Measurements from ENCODE around the gene INS.

The INS gene

DNA sequence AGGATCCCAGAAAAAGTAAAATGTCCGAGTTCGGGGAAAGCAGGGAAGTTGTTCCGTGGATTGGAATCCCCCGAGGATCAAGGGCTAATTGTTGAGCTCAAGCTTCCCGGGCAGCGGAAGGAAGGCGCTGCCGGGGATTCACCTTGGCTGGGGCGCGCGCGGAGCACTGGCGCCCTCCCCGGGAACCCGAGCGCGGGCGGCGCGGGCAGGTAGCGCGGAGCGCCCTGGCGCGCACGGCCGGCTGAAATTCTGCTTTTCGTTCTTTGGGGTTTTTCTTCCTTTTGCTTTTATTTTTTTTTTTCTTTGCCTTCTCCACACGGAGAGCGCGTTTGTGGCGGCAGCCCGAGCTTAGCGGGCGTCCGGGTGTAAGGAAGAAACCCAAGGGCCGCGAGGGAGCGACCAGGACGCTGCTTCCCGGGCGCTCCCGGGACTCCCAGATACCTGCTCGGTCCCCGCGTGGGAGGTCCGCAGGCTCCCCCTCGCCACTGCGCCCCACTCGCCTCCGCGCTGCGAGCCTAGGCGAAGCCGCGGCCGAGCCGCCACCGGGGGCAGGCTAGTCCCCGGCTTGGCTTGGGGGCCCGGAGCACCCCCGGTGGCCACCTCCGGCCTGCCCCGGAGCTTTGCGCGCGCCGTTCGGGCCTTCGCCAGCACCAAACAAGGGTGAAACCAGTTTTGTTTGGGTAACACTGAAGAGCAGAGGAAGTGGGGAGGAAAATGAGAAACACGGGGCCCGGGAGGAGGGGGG is 17.0 kb downstream of the INS start:
- DNase-seq = no peak

DNA sequence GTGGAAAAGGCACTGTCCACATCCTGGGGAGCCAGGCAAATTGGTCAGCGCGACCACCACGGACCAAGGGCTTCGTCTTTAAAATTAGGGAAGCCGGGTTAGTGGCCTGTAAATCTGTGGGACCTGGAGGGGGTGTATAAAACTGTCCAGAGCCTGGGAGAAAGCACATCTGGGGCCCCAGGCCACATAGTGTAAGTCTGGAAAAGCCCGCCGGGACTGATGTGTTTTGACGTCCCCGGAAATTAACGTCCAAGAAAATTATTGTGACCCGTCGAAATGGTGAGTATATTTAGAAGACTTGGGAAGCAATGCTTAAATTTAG is 17.6 kb downstream of the INS start:
- DNase-seq = no peak

DNA sequence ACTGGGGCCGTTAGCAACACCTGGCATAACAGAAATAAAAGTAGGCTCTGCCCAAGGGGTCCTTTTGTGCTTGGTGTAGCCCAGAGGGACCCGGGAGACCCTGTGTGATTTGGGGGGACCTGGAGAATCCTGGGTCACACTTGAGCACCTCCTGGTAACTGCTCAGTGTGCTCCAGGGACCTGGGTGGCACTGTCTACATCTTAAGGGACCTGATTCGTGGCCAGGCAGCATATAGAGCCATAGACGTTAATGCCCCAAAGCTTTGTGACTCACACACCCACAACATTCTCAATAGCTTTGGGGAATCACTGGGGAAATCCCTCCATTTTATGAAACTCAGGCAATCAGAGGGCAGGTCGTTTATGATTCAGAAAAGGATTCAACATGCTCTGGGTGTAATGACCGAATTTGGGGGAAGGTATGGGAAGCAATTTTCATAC is 18.2 kb downstream of the INS start:
- no peak for DNase-seq

DNA sequence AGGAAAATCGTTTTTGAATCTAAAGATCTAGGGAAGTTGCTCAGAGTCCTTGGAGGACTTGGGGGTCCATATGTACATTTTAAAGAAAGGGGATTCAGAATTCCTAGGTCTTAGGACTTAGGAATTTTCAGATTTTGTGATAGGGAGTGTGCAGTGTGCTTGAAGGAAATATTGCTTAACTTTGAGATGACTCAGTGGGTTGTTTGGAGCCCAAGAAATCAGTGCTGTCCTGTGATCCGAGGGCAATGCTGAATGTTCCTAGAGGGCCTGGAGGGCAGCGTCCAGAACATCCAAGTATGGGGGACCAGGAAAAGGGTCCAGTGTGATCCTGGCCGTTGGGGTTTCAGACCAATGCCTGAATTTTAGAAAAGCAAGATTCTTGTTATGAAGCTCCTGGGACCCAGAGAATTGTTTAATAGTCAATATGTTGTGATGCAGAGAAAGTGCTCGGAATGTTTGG is 18.7 kb downstream of the INS start:
- DNase-seq = no peak

DNA sequence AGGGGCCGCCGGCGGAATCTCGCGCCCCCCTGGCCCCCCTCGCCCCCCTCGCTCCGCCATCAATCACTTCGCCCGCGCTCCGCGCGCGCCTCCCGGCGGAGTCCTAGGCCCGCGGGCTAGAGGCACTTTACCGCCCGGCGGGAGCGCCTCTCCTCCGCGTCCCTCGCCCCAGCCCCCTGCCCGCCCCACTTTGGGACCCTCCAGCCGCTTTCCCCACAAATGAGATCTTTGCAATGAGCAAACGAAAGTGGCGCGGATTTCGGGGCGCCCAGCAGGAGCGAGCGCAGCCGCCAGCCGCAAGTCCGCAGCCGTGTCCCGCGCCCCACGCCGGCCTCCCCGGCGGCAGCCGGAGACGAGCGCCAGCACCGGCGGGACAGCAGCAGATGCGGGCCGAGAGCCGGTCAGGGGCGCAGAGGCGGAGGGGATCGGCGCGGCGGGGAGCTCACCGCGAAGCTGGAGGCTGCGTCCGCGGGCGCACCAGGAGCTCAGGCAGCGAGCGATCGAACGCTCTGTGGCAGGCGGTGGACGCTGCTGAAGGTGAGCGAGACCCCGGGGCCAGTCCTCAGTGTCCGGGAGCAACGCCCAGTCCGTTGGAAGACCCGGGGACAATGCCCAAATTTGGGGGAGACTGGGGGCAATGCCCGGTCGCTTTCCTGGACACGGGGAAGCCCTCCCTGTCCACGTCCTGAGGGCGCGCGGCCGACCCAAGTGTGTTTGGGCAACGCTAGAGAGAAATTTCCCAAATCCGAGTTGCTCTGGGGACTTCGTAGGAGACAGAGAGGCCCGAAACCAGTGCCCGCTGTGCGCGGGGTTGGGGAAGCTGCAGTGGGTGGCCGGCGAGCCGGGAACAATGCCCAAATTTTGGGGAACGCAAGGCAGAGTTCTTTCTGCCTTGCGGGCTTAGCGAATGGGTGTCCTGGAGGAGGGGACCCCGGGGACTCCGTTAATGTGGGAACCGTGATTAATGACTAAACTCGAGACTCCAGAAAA is 20.3 kb downstream of the INS start:
- no peak for DNase-seq

DNA sequence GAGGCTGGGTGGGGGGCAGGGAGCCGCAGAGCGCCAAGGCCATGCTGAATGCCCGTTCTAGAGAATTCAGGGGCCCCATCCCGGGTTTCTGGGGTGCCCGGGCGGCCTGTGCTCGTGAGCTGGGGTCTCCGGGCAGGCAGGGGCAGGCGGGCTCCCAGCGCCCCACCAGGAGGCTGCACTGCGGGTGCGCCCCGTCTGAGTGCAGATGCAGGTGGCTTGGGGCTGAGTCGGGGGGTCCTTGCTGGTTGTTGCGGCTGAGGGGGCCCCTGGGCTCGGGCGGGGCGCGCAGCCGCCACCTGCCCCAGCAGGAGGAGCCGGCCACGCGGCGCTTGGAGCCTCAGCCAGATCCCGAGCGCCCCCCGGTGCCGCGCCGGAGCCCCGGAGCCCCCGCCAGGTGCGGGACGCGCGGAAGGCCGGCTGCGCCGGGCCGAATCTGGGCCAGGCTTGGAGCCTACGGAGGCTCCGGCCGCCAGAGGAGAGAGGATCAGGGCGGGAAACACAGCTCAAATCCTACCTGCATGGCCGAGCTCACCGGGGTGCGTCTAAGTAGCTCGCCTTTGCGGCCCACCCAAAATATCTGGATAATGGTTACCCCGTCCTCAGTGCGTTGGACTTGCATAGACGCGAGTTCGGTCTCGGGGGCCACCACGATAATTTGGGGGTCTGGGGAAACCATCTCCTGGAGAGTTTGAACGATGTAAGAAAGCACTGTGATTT is 21.2 kb downstream of the INS start:
- no peak for DNase-seq

DNA sequence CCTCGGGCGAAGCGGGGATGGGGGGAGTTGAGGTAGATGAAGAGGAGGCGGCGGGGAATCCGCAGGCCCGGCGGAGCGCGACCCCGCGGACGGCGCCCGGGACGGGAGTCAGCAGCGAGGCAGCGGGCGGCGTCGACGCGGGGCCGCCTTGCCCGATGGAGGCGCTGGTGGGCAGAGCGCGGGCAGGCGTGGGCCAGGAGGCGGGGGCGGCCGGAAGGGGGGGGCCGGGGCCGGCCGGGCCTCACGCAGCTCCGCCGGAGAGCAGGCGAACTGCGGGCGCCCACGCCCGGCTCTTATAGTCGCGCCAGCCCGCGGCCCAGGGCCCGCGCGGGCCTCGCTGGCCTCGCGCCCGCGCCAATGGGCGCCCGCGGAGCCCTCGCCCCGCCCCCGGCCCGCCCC is 21.9 kb downstream of the INS start, which contains the start of gene IGF2:
Gene IGF2, minus strand, starts transcription at position 267 of the 399 bp plus-strand sequence. CDS start 3,866 bp downstream, outside the sequence.
- no peak for DNase-seq

DNA sequence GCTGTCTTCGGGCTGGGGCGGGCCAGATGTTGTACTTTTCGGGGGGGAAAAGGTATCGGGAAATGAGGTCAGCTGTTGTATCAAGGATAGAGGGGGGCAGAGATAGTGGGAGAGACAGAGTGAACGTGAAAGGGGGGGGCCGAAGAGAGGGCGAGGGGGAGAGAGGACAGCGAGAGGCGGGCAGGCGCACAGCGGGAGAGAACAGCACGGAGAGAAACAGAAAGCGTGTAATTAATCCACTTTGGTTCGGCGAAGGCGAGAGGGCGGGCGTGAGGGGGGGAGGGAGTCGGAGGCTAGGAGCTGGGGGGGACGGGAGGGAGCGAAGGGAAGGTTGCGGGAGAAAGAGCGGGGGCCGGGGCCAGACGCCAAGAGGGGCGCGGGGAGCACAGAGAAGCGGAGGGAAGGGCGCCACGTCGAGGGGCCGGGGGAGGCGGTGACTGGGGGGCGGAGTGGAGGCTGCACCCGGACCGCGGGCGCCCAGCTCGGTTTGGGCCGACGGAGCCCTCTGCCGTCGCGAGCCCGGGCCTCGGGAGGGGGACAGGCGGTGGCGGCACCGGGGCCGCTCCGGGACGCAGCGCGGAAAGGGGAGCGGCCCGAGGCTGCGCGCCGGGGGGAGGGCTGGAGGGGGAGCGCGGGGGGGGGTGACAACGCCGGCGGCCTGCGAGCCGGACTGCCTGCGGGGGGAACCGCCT is 22.4 kb downstream of the INS start:
- no peak for DNase-seq

DNA sequence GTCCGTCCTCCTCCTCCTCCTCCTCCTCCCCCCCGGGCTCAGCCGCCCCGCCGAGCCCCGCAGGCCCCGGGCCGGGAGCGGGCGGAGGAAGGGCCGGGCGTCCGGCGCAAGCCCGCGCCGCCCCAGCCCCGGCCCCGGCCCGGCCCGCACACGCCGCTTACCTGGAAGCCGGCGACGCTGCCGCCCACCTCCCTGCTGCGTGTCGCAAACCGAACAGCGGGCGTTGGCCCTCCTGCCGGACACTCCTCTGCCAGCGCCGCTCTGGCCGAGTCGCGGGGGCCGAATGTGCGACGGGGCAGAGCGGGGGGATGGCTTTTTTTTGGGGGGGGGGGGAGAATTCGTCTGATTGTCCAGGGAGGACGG is 23.0 kb downstream of the INS start:
- DNase-seq = no peak

DNA sequence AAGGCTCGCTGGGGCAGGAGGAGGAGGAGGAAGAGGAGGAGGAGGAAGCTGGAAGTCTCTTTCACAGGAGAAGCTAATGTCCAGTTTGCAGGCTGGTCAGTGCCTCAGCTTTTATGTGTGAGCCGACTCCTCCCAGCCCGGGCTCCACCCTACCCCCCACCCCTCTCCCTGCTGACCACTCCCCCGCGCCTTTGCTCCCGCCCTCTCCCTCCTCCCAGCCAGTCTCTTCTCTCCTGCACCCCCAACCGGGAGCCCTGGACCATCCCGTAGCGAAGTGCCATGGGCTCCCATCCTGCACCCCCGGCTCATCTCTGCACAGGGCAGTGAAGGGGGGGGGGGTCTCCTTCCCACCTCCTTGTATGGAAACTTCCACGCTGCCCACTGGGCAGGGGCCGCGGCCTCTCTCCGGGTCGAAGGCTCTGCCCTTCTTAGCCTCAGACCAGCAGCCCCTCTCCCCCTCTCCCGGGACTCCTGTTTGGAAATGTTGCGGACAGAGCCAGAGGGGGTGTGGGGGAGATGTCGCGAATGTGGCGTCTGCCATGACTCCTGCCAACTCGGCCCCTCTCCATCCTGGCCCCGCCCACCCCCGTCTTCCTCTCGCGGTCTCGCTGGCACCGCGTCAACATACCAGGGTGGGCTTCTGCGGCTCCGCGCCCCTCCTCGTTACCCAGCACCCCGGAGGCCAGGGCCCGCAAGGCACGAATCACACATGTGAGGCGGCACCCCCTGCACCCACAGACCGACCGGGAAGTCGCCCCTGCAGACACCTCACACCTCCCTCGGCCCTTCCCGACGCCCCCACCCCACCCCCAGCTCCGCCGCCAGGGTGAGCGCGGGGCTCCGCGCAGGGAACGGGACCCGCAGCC is 23.6 kb downstream of the INS start:
- no peak for DNase-seq

DNA sequence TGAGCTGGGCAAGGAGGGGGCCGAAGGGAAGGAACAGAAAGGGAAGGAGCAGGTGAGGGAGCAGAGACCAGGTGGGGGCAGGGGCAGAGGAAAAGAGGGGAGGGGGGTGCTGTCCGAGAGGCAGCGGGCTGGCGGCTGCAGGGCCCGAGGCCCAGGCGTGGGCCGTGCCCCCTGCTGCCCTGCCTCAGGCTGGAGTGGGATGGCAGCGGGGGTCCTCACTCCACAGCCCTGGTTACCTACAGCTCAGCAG is 24.1 kb downstream of the INS start:
- DNase-seq = no peak

DNA sequence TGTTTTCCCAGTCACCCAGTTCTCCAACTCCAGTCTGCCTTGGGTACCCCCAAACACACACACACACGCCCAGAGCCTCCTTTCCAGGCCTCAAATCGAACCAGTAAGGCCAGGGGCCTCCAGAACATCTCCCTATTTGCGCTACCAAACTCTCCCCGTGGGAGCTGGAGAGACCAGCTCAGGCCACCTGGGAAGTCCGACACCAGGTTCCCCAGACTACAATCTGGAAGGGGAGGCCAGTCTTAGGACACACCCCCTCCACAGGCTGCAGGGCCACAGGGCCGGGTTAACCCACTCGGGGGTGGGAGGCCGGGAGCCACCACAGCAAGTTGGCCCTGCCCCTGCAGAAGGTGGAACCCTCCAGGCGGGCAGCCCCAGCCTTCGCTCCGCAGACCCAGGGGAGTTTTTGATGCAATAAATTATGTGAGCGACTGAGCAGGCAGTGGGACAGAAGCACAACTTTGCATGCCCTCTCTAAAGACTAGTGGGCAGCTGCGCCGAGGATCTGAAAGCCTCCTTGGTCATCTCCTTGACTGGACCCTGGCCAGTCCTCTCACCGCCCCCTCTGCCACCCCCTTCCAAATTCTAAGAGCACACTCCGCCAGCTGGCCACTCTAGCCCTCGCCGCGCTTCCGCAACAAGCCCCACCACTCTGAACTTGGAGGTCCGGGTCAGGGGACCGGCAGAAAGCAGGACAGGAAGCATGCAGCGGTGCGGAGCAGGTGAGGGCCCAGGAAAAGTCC is 24.6 kb downstream of the INS start:
- DNase-seq = no peak

DNA sequence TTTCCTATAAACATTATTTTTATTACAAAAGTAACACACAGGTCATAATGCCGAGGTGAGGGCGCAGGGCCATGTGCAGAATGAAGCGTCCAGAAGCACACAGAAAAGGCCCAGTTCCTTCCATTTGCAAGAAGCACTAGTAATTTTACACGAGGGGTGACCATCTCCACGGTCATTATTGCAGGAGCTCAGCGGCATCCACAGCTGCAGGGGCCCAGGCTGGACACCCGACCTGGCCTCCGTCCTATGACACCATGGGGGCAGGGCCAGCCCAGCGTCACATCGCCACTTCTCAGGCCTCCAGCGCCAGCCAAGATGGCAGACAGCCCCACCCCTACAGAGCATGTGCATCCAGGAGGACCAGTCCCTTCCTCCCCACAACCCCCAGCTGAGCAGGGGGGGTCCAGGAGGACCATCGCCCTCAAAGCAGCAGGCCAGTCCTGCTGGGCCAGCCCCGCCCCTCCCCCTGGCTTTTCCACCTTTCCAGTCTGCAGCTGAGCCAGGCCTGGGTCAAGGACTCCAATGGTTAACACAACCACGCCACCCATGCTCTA is 25.3 kb downstream of the INS start:
- no peak for DNase-seq

DNA sequence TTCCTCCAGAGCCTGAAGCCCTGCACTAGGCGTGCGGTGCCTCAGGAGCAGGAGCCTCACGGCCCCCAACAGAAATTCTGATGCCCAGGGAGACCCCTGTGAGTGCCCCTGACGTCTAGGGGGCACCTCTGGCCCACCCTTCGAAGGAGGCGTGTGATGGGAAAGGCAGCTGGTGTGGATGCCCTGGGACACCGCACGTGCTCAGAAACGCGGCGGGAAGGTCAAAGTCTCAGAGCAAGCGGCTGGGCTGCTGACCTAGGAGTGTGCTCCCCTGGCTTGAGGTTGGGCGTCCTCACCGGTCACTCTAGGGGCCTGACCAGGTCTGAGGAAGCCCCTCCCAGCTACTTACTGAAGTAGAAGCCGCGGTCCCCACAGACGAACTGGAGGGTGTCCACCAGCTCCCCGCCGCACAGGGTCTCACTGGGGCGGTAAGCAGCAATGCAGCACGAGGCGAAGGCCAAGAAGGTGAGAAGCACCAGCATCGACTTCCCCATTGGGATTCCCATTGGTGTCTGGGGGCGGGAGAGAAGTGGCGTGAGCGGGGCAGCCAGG is 25.9 kb downstream of the INS start:
- DNase-seq = no peak

DNA sequence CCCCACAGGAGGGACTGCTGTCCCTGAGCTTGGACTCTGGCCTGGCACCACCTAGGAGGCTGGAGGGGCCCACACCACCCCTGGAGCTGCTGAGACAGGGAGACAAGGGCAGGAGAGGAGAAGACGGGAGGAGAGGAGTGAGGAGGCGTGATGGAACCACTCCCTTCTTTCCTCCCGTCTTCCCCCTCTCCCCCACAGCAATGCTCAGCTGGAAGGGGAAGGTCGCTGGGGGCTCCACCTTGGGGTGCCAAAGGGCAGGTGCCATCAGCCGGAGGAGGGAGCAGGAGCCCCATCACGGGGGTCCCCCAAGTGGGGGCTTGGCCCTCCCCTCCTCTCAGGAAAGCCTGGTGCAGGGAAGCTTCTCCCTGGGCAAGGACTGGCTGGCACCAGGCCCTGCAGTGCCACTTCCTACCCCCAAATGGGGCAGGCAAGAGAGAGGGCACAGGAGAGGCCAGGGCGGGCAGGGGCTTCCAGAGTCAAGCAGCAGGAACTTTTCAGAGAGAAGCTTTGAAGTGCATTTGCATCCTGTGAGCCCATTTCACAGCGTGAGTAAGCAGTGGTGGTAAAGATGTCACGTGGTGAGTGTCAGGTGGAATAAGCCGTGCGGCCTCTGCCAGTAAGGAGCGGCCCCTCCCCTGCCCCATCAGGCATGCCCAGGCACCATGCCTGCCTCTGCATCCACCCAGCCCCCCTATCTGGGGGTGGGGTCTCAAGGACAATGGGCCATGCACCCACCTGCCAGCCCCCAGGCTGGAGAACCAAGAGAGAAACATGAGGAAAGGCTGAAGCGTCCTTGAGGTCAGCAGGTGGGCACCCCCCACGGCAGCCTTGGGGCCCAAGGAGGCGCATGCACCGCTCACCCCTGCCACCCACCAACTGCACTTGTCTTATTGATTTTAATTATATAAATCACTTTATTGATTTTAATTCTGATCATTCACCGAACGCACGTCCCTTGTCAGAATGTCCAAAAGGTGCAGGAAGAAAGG is 26.7 kb downstream of the INS start:
- DNase-seq = no peak

DNA sequence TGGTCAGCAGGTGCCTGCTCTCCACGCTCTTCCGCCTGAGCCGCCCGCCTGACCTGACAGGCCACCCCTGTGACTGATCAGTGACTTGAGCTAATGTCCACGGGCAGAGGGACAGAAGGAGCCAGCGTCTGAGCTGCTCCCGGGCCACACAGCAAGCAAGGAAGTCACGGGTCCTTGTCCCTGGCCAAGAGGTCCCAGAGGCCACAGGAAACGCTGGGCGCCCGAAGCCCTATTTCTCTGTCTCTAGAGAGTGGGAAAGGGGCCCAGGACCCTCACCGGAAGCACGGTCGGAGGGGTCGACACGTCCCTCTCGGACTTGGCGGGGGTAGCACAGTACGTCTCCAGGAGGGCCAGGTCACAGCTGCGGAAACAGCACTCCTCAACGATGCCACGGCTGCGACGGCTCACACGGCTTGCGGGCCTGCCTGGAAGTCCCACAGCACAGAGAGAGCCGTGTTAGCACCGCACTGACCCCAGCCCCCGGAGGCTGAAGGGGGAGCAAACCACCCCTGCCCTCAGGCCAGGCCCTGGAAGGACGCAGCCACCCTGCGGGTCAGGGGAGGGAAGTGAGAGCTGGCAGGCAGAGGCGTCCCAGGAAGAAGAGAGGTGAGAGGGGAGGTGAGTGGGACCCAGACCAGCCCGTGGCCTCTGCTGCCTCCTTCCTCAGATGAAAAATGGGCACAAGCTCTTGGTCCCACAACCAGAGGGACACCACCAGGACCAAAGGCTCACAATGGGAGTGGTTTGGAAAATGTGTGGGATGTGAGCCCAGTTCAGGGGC is 27.6 kb downstream of the INS start:
- DNase-seq = no peak

DNA sequence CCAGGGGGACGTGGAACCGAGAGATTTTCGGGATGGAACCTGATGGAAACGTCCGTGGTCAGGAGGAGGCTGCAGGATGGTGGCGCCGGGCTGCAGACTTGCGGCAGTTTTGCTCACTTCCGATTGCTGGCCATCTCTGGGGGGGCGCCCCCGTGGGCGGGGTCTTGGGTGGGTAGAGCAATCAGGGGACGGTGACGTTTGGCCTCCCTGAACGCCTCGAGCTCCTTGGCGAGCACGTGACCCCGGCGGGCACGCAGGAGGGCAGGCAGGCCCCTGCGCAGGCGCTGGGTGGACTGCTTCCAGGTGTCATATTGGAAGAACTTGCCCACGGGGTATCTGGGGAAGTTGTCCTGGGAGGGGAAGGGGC is 28.2 kb downstream of the INS start:
- no peak for DNase-seq

DNA sequence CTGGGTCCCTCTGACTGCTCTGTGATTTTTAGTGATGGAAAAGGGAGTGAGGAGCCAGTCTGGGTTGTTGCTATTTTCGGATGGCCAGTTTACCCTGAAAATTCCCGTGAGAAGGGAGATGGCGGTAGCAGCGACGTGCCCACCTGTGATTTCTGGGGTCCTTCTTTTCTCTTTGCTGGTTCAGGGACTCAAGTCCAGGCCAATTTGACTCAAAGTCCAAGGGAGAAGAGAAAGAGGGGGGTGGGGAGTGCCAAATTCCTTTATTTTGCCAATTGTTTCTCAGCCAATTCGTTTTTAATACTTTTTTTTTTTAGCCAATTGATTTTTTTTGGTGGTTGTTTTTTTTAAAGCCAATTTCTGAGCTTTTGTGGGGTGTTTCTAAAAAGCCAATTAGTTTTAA is 28.8 kb downstream of the INS start:
- no peak for DNase-seq

Data from DMS53 (cell line).